Stimulated activated naive CD4-positive, alpha-beta T cell (primary cell): Measurements from ENCODE around the gene GFPT2.

Source experiments
- DNase-seq, 6 experiments: peaks; one replicate each; lab custom pipeline; 2025; lab: John Stamatoyannopoulos, UW

Gene GFPT2

DNA sequence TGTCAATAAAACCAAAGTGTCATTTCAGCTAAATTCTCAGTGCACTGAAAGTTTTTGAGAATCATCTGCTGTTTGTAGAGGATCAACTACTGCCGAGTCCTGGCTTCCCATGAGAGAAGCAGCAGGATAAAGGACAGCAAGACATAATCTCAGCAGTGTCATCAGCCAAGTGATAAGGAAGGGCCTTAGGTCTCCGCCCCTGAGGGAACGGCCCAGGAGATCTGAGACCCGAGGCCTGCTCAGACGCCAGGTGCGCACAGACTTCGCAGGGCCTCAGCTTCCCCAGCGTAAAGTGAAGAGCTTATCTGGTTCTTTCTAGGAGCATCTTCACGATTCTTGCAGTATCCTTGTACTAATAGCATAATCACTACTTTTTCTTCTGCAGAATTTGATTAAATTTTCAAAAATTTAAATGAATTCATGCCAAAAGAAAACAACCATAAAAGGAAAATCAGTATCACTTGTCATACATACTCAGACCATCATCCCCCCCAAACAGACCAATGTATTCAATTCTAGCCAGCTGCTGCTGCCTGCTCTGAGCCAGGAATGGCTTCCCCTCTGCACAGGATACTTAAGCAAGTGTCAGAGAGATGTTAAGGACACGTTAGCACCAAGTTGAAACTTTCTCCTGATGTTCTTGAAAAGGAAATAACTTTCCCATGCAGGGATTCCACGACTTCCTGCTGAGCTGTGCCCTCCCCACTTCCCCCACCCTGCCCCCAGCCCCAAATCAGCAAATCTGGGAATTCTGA is 2.2 kb downstream of the GFPT2 start:
- no peak for DNase-seq

DNA sequence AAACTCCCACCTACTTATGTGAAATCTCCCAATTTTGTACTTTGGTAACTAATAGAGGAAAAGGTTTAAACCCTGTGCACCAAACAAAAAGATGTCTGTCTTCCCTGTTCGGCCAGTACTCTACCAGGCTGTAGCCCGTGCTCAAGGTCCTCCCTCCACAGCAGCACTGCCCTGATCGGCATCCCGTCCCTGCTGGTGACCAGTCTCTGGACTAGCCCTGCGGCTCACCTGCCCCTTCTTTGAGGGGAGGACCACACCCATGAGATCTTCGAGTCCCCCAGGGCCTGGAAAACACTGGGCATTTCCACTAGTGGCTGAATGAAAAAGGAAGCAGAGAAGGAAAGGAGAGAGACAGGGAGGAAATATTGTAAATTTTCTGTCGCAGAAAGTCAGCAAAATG is 2.8 kb downstream of the GFPT2 start:
- DNase-seq, result no peak

GRCh38 chr5:180349391-180349790 is 3.7 kb downstream of the GFPT2 start:
- DNase-seq, result no peak

- no peak for DNase-seq
Measured at GRCh38 chr5:180348336-180348735, 4.8 kb downstream of the GFPT2 start.

- no peak for DNase-seq
Measured at GRCh38 chr5:180347702-180348101, 5.4 kb downstream of the GFPT2 start.

DNA sequence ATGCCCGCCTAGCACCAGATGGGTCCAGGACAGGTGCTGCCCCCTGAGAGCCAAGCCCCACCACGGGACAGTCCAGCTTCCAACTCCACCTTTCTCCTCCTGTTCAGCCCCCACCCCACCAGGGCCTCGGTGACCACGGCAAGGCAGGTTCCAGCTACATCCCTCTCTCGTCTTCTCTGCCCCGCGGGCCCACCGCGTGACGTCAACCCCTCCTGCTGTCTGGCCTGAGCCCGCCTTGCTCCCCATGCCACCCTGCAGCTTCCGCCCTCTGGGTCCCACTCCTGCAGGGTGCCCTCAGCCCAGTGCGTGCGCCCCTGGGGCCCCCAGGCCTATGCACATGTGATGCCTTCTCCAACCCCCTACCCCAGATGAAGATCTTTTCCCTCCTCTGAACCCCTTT is 6.8 kb downstream of the GFPT2 start:
- DNase-seq, result no peak

DNA sequence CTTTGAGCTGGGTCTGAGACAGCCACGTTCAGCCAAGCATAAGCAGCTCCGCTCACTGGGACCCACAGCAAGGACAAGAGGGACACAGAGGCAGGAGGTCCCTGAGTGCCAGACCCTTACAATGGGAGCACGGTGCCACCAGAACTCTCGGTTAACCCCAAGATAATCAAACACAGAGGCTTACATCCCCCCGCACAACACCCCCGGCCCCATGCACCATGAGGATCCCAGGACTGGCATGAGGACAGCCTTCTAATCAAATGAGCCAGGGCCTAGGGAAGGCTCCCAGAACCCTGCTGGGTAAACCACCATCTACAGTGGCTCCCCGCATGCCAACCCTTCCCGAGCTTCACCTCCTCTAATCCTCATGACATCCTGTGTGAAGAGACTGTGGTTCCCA is 7.4 kb downstream of the GFPT2 start:
- DNase-seq, result no peak

- DNase-seq, result no peak
Measured at GRCh38 chr5:180345186-180345585, 8.0 kb downstream of the GFPT2 start.

DNA sequence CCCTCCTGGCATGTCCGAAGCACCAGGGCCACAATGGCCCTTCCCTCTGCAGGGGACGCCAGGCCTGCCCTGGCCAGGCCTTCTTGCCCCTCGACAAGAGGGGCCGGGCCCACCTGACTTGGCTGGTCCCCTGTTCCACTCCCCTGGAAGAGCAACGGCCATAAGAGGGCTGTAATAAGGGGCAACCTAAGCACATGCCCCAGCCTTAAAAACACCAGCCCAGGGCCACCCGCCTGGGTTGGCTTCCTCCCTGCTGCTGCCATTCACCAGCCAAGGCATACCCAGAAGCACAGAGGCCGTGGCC is 8.5 kb downstream of the GFPT2 start:
- no peak for DNase-seq

DNA sequence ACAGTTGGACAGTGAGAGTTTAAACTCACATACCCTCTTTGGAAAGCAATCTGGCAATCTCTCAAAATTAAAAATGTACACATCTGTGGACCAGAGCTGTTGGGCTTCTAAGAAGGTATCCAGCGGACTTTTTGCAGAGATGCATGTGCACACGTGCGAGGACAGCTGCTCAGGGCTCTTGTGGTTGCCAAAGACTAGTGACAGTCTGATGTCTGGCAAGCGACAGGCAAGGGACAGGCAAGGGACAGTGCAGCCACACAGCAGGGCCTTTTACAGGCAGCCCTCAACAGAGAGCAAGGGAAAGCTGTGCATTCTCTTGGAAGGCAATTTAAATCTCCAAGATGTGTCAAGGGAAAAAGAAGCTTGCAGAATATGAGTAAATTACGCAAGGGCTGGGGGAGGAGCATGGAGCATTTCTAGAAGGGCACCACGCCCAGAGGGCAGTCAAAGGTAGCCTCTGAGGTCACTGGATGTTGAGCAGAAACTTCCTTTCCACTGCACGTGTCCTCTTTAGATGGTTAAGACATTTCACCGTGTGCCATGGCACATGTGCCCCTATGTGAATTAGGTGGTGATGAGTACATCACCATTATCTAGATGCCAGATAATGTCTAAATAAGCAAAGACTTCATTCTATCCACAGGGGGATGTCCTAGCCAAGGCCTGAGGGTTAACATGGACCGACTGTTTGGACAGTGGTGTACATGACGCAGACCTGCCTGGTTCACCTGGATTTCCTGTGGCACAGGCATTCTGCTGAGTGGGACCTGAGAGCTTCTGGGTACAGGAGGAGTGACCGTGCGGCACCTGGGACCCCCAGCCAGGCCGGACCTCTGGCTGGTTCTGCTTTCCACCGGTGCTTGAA is 9.1 kb downstream of the GFPT2 start:
- no peak for DNase-seq

GRCh38 chr5:180343110-180343830 is 9.9 kb downstream of the GFPT2 start:
- DNase-seq, result no peak

DNA sequence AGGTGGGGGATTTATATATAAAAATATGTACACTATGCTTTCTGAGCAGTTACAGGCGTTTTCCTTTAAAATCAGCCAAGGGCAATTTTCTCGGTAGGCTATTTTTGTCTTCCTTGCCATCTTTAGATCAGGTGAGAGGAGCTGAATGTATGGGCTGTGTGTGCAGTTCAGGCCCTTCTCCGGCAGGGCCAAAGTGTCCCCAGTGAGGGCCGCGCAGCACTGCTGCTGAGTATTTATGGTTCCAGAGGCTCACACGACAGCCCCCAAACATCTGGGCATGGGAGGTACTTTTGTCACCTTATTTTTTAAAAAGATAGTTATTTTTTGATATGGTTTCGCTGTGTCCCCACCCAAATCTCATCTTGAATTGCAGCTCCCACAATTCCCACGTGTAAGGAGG is 11.5 kb downstream of the GFPT2 start:
- no peak for DNase-seq

DNA sequence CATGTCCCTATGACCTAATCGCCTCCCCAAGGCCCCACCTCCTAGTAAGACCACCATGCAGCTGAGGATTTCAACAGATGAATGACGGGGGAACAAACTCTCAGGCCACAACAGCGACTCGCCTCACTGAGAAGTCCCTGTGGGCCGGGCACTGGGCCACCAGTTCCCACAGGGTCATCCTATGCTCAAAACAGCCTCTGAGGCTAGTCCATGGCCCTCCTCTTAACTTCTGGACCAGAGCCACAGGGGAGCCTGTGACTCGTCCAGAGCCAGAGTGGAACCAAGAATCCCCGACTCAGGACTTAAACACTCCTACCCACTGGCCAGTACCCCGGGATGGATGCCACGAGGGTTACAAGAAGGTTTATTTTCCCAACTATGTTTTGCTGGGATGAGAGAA is 12.3 kb downstream of the GFPT2 start:
- no peak for DNase-seq

- no peak for DNase-seq
Measured at GRCh38 chr5:180339583-180340183, 13.5 kb downstream of the GFPT2 start.

DNA sequence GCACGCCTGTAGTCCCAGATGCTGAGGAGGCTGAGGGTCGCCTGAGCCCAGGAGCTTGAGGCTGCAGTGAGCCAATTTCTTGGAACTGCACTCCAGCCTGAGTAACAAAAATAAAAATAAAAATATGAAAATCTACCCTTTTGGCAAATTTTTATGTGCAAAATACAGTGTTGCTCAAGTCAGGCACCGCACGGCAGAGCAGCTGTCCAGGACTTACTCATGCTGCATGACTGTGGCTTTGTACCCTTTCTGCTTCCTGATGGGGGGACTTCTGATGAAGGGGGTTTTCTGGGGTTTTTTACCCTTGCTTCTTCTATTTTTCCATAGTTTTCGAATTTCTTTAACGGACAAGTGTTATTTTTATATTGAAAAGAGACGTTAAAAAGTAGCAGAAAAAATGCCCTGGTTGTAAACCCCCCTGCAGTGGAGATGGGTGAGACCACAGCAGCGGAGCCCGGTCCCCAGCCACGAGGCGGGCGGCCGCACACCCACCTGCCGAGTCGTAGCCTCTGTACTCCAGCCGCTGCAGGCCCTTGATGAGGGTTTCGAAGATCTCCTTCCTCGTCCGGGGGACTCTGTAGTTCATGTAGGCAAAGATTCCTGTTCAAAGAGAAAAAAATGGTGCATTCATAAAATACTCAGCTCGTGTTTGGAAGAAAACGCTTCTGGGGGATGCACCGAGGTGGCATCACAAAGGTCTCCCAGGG is 15.0 kb downstream of the GFPT2 start:
- no peak for DNase-seq

- DNase-seq, result no peak
Measured at GRCh38 chr5:180336234-180337020, 16.7 kb downstream of the GFPT2 start.

- DNase-seq, result no peak
Measured at GRCh38 chr5:180335614-180336233, 17.4 kb downstream of the GFPT2 start.

DNA sequence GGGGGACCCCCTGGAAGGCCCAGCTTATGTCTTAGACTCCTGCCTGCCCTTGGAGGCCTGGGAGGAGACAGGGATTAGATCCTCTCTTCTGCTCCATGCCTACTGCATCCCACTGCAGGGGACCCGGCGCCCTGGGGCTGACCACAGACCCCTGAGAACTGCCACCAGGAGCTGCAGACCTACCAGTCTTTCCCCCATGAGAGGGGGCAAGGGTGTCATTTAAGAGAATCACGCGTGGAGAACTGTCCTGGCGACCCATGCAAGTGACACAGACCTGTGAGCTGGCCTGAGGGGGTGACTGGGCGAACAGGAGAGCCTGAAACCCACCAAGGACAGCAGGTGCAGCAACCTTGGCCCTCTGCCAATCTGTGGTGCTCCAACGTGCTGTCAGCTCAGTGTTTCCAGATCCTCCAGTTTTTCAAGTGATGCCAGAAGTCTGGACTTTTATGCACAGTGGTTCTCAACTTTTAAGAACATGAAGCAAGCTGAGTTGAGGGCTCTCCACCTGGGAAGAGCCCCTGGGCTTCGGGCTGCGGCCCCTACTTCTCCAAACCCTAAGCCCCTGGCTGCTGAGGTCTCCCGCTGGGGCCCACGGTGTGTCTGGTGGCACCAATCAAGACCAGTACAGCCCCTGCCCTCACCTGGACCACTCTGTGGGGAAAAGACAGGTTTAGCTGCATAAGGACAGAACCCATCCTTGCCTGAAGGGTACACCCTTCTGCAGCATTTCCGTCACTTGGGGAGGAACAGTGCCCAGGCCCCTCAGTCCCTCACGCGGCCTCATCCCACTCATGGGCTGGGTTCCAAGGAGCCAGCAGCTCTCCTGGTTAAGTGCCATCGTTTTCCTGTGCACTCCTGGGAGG is 18.2 kb downstream of the GFPT2 start:
- no peak for DNase-seq

DNA sequence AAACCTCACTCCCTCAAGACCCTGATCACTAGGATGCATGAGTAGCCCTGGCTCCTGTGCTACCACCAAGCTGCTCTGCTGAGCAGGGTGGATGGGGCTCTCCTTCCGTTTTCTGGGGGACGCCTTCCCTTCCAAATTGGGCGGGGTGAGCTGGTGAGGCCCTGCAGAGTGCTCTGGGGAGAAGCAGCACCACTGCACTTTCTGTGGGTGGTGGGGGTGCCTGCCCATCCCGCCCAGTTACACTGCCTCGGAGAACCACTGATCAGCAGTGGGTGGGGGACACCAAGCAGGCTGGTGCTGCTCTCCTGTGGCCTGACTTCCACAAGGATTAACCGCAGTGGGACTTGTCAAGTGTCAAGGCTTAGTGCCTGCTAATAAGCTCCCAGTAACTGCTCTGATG is 19.0 kb downstream of the GFPT2 start:
- no peak for DNase-seq

DNA sequence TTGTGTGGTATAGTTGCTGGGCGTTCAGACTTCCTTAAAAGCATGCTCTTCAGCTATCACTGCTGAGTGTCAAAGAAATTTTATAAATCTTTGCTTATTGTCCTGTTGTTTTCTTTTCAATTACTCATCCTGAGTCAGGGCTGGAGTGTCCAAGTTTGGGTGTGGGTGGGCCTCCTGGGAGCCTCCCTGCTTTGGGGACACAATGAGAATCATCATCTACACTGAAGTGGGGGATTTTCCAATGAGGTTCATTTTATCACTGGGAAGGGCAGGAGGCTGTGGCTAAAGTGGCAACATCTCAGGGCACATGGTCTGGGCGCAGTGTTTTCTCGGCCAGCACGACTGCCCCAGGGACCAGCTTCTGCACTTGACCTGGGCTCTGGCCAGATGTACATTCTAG is 19.5 kb downstream of the GFPT2 start:
- DNase-seq, result no peak
